DMS114 treated with DMSO at 0.1 percent for 48 hours (cell line): ENCODE data around the gene SHQ1.
A peak's percentile ranks its signal among the peaks of the same experiment; 100 is the strongest.

ENCODE experiments used
- DNase-seq: peaks from one replicate; lab custom pipeline; 2025; ENCODE audit not compliant: unreplicated experiment; lab: John Stamatoyannopoulos, UW

SHQ1 gene

DNA sequence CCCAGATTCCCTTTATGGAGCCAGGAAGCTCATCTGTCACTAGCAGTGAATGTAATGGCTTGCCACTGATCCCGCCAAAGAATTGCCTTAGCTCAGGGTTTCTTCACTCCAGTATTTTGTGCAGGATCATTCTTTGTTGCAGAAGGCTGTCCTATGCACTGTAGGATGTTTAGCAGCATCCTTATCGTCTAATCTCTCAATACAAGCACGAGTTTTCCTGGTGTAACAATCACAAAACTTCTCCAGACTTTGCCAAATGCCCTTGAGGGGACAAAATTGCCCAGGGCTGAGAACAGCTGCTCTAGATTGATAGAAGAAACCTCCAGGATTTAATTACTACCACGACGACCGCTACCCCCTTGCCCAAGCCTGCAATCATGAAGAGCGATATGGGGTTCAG is 6.8 kb upstream of the SHQ1 start:
- no peak for DNase-seq

DNA sequence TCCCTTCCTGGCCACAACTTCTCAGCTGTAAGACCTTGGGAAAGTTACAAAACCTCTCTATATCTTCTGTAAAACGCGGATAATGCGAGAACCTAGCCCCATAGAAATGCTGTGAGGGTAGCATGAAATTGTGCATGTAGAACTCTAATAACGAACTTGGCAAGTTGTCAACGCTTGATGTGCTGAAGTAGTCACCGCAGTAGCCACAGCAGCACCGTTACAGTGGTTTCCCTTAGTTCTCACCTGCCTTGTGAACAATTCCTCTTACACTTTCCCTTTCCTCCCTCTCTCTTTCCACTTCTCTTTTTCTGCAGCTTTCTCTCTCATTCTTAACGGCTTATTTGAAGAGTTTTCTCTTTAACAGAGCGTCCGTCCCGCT is 447 bp upstream of the SHQ1 start:
- DNase-seq: no peak

DNA sequence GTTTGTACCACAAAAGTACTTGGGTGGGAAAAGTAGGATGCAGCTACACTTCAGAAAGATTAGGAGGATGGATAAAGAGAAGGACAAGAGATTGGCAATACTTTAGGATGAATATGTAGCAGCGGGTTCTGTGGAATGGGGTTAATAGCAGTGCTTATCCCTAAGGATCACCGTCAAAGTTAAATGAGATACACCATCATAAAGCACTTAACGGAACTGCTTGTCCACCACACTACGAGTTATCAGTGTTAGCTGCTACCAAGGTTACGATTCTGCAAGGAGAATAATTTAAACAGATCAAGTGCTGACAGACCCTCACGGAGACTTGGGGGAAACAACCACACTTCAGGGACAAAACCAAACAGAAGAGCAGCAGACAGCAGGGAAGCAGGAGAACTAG is 963 bp downstream of the SHQ1 start:
- no peak for DNase-seq

DNA sequence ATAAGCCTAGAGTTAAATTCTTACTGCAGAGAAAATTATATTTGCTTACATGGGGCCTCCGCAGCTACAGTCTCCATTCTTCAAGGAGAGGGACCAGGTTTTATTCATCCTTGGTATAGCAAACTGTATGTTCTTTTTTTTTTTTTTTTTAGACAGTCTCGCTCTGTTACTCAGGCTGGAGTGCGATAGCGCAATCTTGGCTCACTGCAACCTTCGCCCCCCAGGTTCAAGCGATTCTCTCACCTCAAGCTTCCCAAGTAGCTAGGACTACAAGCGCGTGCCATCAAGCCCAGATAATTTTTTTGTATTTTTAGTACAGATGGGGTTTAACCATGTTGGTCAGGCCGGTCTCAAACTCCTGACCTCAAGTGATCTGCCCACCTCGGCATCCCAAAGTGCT is 2.1 kb downstream of the SHQ1 start:
- no peak for DNase-seq

DNA sequence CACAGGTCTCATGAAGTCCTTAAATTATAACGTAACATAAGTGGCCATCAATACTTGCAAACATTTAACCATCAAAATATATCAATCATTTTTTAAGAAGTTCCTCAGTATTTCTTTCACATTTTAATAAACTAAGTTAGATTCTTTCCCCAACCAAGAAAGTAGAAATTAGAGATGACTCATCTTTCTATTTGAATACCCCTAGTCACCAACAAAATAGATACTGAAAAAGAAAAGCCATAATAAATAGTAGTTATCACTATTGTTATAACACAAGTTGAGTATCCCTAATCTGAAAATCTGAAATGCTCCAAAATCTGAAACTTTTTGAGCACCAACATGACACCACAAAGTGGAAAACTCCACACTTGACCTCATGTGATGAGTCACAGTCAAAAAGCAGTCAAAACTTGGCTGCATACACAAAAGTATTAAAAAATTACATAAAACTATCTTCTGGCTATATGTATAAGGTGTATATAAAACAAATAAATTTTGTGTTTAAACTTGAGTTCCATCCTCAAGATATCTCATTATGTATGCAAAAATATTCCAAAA is 3.7 kb downstream of the SHQ1 start:
- DNase-seq: no peak

DNA sequence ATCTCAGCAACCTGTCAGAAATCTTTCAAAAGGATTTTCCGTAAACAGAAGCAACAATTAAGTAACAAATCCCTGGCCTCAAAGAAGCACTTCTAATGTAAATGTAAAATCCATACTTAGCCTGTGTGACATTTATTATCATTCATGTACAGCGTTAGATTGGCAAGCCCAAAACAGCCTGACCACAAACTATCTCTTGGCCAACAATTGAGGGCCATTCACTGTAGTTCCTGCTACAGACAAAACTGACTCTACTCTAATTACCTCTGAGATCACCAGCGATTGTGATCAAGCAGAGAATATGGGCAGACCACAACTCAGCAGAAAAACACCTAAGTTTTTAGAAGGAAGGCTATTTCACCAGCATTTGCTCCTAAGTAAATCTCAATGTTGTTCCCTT is 9.2 kb downstream of the SHQ1 start:
- no peak for DNase-seq

DNA sequence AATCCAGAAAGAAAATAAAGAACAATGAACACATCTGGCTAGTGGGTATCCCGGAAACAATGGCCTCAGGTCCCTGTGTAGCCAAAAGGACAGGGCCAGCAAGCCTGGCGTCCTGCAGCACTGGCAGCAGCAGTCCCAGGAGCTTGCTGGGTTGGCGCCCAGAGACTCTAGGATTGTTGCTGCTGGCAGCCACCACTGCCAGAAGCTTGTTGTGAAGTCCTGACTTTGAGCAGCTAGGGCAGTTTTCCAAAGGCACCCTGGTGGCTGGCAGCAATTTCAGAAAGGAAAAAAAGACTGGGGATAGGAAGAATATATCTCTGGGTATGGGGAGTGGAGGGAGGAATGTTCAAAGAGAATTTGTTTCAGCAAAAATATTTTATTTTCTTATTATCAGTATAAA is 11.3 kb downstream of the SHQ1 start:
- no peak for DNase-seq

DNA sequence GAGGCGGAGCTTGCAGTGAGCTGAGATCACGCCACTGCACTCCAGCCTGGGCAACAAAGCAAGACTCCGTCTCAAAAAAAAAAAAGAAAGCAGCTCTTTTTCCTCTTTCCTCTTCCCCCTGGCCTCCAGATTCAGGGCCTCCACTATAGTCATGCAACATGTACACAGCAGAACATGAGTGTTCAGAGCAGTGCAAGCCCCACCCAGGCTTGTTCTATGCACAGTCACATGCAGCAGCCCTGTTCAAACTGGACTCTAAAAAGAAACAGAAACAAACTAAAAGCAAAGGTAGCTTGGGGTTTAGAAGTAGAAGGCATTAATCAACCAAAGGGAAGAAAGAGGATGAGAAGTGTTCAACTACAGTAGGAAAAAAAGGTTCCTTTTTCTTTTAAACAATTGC is 11.8 kb downstream of the SHQ1 start:
- DNase-seq: no peak

DNA sequence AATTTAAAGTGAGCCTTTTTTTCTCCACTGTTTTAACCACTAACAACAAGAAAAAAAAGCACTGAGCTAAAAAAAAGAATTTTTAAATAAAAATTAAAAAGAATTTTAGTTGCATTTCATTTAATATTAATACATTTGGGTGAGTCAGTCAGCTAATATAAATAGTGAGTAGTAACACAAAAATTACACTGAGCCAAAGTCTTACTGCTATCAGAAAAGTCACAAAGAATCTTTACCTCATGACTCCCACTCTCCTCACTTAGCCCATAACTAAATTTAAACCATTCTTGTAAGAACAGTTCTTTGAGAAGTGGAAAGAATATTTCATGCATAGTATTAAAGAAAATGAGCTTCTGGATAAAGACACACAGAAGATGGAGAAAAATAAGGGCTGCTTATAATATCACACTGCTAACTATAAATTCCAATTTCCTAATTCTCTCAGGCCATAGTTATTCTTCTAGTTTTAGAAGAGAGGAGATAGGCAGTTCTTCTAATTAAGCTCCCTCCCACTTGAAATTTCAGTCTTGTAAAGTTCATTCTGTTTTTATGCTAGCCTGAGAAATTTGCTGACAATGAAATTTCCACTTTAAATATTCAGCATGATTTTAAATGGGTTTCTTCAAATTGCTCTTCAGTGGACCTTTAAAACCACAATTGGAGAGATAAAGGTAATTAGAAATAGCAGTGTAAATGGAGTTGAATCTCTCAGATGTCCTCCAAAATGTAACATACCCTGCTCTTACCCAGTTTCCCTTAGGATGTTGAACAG is 17.6 kb downstream of the SHQ1 start:
- DNase-seq: no peak

DNA sequence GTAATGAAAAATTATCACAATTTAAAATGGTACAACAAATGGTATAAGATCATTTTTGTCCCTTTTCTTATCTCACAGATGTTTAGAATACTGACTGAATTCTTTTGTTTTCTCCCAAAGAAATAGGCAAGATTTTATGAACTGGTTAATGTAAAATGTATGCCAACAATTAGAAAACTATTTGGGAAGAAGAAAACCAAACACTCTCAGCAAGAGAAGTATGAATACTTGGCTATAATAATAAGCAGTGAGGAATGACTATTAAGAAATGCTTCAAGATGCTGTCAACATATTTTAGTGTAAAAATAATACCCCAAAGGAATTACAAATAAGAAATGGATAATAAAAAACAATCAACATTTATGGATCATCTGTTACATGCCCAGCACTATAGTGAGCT is 18.5 kb downstream of the SHQ1 start:
- DNase-seq: no peak

DNA sequence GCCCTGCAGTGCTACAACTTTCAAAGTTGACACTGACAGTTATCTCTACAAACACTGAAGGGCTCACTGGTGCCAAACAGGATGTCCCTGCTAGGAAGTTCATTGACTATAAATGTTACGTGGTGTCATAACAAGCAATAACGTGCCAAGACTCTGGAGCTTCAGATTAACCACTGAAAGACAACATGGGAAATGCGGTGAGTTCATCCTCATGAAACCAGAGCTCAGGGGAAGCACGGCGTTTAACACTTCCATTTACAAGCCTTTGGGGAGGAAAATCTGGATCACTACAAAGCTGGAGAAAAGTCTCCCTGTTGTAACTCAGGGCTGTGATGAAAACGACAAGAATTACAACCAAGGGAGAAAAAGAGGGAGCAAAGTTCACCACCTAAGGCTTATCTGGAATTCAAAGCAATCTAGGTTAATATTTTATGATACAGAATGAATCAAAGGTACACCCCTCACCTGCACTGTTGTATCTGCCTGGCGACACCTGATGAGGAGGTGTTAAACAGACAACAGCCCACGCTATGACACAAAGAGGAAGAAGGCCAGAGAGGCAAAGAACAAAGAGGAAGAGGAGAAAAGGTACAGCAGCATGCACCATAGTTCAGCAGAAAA is 27.0 kb downstream of the SHQ1 start:
- DNase-seq: no peak

DNA sequence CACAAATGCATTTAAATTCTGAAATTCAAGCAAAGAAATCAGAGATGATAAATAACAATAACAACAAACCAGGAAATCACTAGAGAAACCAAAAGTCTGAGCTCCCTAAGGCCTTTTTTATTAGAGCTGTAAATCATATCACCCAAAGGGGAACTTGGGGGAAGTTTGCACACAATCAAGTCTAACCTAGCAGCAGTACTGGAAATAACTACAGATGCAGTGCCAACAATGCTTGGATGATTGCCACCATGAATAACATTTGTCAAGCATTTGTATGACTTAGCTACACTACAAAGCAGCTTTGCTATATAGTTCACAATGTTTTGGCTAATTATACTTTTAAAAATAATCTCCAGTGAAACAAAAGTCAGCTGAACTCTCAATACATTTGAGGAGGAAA is 27.8 kb downstream of the SHQ1 start:
- no peak for DNase-seq

DNA sequence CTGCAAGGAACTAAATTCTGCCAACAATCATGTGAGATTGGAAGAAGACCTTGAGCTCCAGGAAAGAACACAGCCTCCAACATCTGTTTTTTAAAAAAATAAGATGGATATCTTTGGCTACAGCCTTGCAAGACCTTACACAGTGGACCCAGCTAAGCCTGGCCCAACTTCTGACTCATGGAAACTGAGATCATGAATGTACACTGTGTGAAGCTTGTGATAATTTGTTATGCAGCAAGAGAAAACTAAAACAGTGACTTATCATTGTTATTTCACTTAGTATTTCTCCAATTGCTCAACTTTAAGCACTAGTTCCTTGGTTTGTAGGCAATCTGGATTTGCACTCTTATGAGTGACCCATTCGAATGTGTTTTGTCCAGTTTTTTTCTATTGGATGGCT is 29.3 kb downstream of the SHQ1 start:
- DNase-seq: no peak

DNA sequence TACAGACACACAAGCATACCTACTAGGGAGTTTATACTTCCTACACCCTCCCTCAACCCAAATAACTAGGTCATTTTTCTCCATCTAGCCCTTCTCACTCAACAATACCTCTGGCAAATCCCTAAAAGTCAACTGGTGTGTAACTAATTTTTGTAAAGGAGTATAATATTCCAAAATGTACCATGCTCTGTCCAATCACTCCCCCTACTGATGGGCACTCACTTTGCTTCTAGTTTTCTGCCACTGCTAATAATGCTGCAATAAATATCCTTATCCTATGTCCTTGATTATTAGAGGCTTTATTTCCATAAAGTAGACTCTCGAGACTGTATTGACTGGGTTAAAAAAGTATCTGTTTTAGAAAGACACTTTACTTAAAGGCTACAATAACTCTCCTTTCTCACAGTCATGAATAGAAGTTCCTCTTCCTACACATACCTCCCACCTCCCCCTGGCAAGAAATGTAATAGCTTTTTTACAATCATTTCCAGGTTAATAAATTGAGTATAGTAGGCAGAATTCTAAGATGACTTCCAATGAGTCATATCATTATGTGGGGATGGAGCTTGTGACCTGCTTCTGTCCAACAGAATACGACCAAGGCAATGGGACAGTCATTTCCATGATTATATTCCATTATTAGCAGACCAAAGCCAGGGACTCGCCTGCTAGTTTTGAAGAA is 30.0 kb downstream of the SHQ1 start:
- peak; percentile 13 for DNase-seq

DNA sequence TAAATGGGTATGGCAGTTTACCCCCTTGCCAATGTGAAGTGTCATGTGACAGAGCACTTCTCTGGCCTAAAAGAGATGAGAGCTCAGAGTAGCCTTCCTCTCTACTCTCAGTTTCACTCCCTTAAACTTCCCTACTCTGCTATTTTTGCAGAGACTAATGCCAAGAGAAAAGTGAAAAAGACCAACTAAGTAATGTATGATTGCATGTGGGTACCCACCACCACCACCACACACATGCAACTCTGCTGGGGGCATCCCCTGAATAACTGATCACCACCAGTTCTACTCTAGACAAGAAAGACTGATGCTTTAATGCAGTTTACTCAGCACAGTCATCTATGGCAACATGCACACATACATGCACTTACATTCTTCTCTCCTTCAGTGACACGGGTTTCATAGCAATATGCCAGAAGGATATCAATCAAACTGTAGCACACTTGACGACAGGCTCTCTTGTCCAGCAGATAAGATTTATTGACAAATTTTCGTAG is 31.3 kb downstream of the SHQ1 start:
- DNase-seq: no peak

DNA sequence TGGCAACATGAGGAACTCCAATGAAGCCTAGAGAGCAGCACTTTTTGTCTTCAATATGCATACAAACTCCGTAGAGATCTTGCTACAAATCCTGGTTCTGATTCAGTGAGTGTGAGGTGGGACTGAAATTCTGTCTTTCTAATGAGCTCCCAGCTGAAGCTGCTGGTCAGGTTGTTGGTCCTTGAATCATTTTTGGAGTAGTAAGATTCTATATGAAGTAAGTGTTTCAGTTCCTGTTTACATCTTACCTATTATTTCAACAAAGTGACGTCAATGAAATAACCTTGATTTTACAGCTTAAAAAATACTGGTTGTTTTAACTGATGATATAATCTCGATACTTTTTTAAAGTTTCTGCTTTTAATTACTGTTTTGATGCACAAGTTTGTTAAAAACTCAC is 33.9 kb downstream of the SHQ1 start:
- DNase-seq: no peak

DNA sequence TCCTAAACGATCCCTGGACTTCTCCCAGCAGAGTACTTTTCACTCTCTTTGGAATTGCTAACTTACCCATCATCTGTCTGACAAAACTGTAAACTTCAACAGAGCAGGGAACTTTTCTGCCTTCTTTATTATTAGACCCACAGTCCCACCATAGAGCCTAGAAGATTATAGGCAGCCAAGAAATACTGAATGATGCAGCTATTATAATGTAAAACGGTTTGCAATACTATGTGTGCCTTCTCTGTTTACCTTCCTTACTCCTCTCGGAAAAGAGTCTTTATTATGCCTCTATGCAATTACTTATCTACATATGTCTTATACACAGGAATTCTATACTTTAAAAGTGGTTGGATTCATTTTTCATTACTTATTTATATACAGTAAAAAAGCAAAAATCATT is 36.0 kb downstream of the SHQ1 start:
- no peak for DNase-seq

DNA sequence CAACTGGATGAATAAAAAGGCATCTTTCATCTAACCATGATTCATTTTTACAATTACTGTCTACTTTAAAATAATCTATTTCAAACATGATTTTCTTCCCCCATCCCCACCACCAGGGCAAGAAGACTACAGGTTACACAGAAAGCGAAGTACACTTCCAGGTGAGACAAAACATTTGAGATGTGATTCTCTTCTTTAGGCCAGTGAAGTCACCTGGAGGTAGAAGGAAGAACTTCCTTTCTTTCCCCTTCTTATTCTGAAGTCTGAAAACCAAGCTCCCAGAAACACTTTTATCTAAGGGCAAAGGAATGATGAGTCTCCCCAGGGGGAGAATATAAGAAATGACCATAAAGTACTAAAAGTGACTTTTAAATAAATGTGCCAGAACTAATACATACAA is 36.7 kb downstream of the SHQ1 start:
- no peak for DNase-seq

DNA sequence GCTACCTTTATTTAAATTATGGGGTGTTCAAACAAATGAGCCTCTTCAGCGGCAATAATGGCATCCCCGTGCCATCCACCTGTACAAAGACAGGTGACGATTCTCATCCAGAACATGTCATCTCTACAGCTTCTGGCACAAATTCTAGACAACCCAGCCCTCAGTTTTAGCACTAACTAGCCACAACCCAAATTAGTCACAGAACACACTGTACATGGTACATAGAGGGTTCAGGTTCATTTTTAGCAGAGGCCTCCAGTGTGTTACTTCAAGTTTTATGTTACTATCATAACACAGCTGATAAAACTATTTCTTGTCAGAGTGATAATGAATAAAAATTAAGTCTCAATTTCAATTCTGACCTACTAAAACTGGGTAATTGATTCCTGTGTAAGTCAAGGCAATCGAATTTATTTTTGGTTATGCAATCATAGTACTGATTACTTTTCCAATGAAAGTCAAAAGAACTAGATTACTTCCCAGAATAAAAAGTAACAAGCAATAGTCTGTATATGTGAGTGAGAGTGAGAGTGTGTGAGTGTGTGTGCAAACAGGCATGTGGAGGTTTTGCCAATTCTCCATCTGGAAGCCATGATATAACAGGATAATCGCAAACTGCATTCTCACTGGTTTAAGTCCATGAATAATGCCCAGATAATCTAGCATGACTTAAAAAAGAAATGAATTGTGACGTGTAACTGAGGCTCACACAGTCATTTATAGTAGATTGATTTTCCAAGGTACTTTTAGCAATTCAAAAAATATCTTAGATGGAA is 37.4 kb downstream of the SHQ1 start:
- no peak for DNase-seq

DNA sequence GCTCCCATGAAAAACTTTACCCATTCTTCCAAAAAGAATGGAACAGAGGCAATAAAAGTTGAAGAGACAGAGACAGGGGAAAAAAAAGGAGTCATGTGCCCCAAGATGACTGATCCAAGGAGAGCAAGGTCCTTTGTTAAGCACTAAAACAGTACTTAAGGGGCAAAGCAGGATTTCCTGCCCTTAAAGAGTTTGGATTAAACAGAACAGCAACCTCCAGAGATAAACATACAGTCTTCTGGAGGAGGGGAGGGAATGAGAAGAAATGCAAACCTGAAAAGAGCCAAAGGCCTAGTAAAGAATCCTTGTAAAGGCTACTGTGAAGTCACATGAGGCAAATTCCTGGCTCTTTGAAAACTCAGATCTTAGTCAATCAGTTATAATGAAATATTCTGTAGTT is 38.2 kb downstream of the SHQ1 start:
- DNase-seq: no peak

DNA sequence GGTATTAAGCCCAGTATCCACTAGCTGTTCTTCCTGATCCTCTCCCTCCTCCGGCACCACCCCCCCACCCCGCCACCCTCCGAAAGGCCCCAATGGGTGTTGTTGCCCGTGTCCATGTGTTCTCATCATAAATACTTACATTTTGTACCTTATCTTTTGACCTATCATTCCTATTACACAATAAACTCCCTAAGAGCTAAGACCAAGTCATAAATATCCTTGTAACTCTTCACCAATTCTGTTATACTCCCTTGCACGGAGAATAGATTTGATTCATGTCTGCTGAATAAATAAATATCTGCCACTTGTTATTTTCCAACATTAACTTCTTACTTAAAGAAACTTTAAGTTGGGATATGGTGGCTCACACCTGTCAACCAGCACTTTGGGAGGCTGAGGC is 43.9 kb downstream of the SHQ1 start:
- no peak for DNase-seq
